GM19351 (cell line): ENCODE measurements around the gene PGM1.

Source experiments
- ATAC-seq: cut with Tn5 transposase; IDR thresholded peaks from one replicate; pipeline ENCODE4 v1.9.1; 2021; ENCODE audit warnings: mild to moderate bottlenecking, moderate library complexity; ENCODE audit not compliant: unreplicated experiment

PGM1 gene

DNA sequence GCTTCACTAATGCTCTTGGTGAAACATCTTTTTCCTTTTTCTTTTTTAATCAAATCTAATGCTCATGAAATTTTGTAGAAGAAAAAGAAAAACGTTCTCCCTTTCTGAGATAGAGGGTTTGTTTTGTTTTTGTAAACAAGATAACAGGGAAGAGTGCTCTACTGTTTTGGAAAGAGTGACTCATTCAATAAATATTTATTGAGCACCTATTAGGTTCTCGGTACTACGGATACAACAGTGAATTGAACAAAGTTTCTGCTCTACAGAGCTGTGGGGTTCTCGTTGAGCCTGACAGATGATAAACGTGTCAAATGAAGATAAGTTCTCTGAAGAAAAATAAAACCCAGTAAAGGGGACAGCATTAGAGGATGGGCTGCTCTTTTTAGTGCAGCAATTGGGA is 7.0 kb downstream of the PGM1 start:
- no peak for ATAC-seq

DNA sequence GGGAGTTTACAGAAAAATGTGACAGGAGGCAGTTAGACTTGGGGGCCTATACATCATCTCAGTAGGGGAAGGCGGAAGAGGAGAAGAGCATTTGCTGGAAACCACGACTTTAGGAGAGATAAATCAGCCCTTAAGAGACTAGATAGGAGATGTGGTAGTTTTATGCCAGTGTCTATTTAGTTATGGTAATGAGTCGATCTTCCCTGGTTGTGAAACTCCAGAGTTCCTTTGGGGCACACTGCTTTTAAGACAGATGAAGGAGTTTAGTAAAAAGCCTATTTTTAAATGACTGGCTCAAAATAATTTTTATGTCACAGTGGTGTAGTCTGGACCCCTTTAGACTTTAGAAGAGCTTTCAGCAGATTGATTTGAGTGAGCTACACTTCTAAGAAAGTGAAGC is 7.8 kb downstream of the PGM1 start:
- ATAC-seq = no peak

GRCh38 chr1:63601463-63601862 is 8.3 kb downstream of the PGM1 start:
- ATAC-seq = no peak

GRCh38 chr1:63601912-63602311 is 8.7 kb downstream of the PGM1 start:
- no peak for ATAC-seq

DNA sequence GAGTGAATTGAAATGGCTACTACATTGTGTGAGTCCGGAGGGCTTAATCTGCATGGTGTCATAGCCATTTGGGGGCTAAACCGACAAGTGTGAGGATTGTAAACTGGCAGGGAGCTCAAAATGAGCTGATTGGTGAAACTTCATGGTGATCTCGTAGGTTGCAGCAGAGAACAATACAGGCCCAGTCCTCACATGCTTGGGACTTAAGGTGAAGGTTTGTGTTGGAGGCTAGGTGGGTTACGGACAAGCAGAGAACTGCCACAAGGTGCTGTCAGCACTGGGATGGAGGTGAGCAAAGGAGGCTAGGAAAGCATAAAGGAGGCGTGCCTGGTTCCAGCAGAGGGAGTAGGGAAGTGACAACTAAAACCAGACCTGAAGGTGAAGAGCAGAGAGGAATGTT is 9.4 kb downstream of the PGM1 start:
- no peak for ATAC-seq

DNA sequence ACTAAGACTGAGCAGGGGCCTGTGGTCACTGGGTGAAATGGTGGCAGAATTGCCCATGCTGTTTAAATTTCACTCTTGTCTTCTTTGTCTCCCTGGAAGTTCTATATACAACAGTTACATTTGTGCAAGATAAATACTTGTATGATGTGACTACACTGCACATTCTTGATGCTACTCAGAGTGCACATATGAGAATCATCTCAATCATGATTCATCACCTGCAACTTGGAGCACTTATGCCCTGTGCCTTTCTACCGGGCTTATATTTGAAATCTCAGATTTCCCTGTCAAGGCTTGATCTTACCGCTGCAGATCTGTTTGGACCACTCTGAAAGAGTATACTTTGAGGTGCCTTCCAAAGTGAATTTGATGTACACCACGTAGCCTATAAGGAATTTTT is 10.6 kb downstream of the PGM1 start:
- no peak for ATAC-seq

DNA sequence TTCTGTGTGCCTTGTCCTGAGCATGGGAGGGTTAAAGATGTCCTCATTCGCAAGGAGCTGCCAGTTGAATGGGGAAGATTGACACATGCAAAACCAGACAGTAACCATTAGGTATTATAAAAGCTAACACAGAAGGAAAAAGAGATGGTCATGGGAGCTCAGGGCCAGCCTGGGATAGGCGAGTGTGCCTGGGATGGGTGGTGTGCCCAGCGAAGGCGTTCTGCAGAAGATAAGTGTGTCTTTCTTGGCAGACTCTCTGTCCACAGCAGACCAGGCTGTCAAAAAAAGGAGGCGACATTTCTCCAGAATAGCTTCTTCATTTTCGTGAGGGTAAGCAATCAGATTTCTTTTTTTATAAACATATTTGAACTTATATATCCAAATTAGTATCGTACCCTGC is 14.1 kb downstream of the PGM1 start:
- ATAC-seq = no peak

DNA sequence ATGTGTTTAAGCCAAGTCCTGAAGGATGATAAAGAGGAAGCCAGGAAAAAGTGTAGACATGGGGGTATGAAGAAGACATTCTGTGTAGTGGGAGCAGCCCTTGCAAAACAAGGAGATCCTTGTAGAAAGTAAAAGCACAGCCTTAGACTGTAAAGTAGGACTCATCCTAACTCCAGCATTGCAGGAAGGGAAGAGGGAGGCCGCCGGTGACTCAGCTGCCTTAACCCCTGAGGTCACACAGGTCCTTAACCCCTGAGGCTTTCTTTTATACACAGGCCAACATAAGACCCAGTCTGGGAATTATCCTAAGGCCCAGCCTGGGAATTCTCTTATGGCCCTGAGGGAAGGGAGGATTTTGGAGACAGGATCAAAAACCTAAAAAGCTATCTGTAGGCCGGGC is 18.0 kb downstream of the PGM1 start:
- no peak for ATAC-seq

DNA sequence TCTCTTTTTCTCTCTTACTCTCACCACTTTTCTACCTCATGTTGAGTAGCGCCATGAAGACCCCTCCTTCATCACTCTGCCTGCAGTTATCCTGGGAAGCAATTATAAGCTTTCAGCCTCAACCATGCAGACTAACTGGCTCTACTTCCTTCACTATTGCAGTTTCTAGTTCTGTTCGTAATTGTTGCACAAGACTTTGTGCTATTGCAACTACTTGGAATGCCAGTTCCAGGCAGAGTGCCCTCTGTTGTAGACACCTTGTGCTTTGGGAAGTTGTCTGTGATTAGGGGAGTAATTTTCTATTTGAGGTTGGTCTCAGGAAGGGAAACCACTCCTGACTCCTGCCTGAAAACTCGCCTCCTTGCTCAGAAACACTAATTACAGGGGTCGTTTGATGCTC is 19.4 kb downstream of the PGM1 start:
- no peak for ATAC-seq

GRCh38 chr1:63612971-63613370 is 19.8 kb downstream of the PGM1 start:
- no peak for ATAC-seq

DNA sequence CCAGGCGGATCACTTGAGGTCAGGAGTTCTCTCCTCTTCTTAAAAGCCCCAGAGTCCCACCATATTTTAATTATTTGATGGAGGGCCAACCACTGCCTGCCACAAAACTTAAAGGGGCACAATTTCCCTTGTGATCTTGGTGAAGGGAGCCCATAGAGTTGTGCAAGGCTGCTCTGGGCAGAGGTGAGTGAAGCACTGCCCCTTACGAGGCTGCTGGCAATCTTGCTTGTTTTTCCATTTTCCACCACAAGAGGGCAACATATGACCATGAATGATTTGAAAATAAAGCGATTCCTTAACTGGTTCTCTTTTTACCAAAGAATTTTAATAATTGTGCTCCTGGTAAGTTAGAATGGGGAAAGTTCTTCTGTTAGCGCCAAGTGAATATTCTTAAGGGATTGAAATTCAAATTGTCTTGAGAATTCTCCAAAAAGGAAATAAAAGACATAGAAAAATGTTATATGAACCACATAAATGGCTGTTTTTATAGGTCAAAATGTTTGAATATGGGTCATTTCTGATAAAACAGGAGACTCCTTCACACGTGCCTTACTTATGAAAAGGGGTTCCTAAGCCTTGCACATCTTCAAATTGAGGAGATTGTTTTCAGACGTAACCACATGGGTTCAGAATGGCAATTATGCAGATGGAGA is 22.7 kb downstream of the PGM1 start:
- ATAC-seq = peak; percentile 70

- ATAC-seq = no peak
These were observed 24.2 kb downstream of the PGM1 start for GRCh38 chr1:63617450-63617849.

DNA sequence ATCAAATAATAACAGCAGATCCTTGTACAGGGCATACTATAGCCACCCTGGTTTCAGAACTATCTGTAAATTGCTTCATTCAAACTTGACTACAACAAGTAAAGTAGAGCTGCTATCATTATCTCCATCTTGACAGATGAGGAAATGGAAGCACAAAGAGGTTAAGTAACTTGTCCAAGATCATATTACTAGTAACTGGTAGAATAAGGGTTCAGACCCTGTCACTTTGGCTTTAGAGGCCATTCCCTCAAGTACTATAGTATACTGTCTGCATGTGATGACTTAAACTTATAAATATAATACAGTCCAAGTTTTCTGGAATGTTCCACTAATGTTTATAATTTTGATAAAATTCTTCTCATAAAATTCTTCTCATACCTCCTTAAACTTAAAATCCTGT is 24.8 kb downstream of the PGM1 start:
- ATAC-seq = no peak

- no peak for ATAC-seq
These were observed 26.3 kb downstream of the PGM1 start for GRCh38 chr1:63619558-63619957.

GRCh38 chr1:63620671-63621070 is 27.5 kb downstream of the PGM1 start:
- ATAC-seq = no peak

GRCh38 chr1:63621075-63621474 is 27.9 kb downstream of the PGM1 start:
- ATAC-seq = no peak

DNA sequence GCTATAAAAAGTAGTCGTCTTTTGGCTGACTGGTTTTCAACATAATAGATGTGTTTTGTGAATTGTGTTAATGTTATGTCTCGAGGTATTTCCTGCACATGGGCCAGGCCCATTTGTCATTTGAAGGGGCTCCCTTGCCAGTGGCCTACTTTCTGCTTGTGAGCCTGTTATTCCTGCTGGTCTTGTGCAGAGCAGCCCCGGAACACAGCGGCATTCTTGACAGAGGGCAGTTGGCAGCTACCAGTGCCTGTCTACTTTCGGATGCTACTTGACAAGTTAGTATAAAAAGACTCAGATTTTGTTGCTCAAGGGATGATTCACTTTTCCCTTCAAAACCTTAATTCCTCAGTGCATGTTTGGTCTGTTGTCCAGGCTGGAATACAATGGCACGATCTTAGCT is 28.5 kb downstream of the PGM1 start:
- no peak for ATAC-seq

- peak; percentile 53 for ATAC-seq
These were observed 29.8 kb downstream of the PGM1 start for GRCh38 chr1:63622849-63623566.

DNA sequence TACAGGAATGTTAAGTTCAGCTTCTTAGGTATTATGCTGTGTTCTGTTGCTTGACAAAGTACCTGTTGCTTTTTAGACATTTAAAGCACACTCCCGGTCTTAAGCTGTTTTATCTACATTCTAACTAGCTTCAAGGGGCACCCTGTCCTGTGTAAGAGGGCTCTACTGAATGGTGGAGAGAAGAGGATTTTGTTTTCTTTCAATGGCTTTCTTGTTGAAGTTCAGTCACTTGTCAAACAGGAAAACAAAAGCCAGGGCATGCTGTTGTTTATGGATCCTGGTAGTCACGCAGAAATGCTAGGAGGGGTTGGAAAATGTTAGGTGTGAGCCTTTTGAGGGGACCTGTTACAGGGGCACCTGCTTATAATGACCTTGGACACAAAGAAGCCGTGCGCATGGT is 30.7 kb downstream of the PGM1 start:
- no peak for ATAC-seq

GRCh38 chr1:63624911-63625310 is 31.7 kb downstream of the PGM1 start:
- ATAC-seq = no peak

GRCh38 chr1:63626222-63626621 is 33.0 kb downstream of the PGM1 start:
- ATAC-seq = no peak

- no peak for ATAC-seq
These were observed 35.4 kb downstream of the PGM1 start for GRCh38 chr1:63628607-63629006.

- ATAC-seq = no peak
These were observed 37.0 kb downstream of the PGM1 start for GRCh38 chr1:63630238-63630637.
